CD4-positive, alpha-beta T cell treated with Interleukin-6 for 4 hours (primary cell): ENCODE data around the gene JUNB.

Experiments used
- DNase-seq: peaks from one replicate; pipeline ENCODE4 v3.0.0-alpha.2; 2020; ENCODE audit warnings: mixed read lengths

Gene JUNB

GRCh38 chr19:12791345-12792050, at the start of gene JUNB:
Gene JUNB (plus strand): TSS chr19:12791486. CDS start chr19:12791772, 286 bp downstream.
- peak; percentile 98 for DNase-seq

- DNase-seq = no peak
Observed at GRCh38 chr19:12745166-12745897, 46.0 kb upstream of the JUNB start.

GRCh38 chr19:12748489-12748888, 42.8 kb upstream of the JUNB start:
- DNase-seq = no peak

- no peak for DNase-seq
Observed at GRCh38 chr19:12749938-12750521, 41.3 kb upstream of the JUNB start.

GRCh38 chr19:12750851-12751250, 40.4 kb upstream of the JUNB start:
- DNase-seq = no peak

GRCh38 chr19:12751635-12752034, 39.7 kb upstream of the JUNB start, which contains the start of gene BEST2:
Gene BEST2 (plus strand): TSS chr19:12751791. CDS start chr19:12752593, 802 bp downstream.
- DNase-seq = no peak

- no peak for DNase-seq
Observed at GRCh38 chr19:12752056-12752781, 39.1 kb upstream of the JUNB start.

- no peak for DNase-seq
Observed at GRCh38 chr19:12754465-12755196, 36.7 kb upstream of the JUNB start.

- no peak for DNase-seq
Observed at GRCh38 chr19:12756150-12756883, 35.0 kb upstream of the JUNB start.

- peak; percentile 68 for DNase-seq
Observed at GRCh38 chr19:12757544-12758274, 33.6 kb upstream of the JUNB start.

GRCh38 chr19:12759686-12760085, 31.6 kb upstream of the JUNB start:
- no peak for DNase-seq

GRCh38 chr19:12763100-12763499, 28.2 kb upstream of the JUNB start:
- no peak for DNase-seq

- no peak for DNase-seq
Observed at GRCh38 chr19:12764698-12765097, 26.6 kb upstream of the JUNB start.

- peak; percentile 80 for DNase-seq
Observed at GRCh38 chr19:12766051-12766521, 25.2 kb upstream of the JUNB start.

GRCh38 chr19:12767150-12767549, 24.1 kb upstream of the JUNB start:
- DNase-seq = no peak

- DNase-seq = no peak
Observed at GRCh38 chr19:12767666-12768065, 23.6 kb upstream of the JUNB start.

- DNase-seq = peak; percentile 75
Observed at GRCh38 chr19:12769689-12770088, 21.6 kb upstream of the JUNB start.

- no peak for DNase-seq
Observed at GRCh38 chr19:12770922-12771321, 20.4 kb upstream of the JUNB start.

- no peak for DNase-seq
Observed at GRCh38 chr19:12772323-12772722, 19.0 kb upstream of the JUNB start.

GRCh38 chr19:12773571-12773970, 17.7 kb upstream of the JUNB start:
- DNase-seq = no peak
